ENCODE results near the gene MEGF11. TPM values are rescaled to one million over a fixed set of nuclear protein-coding genes. Genes with fewer than 3 reads are reported as not detected.

The MEGF11 gene
- total RNA-seq, 2 donors from 2014 or later: not detected

GRCh38 chr15:66291816-66292570 is 38.4 kb upstream of the MEGF11 start:
- ATAC-seq: no peak
- intact Hi-C loops (cut with DNase I): no loop called here
- WGBS, 2 donors: 62 to 74% methylated on average over 6 of the region's 6 CpGs

GRCh38 chr15:66290518-66290917 is 37.0 kb upstream of the MEGF11 start:
- Histone ChIP-seq H3K4me3 (no peak overlapping the region), H3K27ac (no peak overlapping the region), H3K36me3 (replicated peaks in 1 of 2; ENCODE audit: insufficient read depth in 1 of 2, low read depth in 2 of 2) (no peaks in the 10 kb centered on the region), H3K9me3 (no peaks in the 10 kb centered on the region), H3K27me3 (no peaks in the 10 kb centered on the region), H3K4me1 (peaks cover 30% of the 10 kb centered on the region)
- DNase-seq (no peak), ATAC-seq (no peak)
- TF ChIP-seq POLR2A (IDR thresholded peaks at IDR 0.05): no peak
- TF ChIP-seq CTCF (IDR thresholded peaks at IDR 0.05): no peak
- intact Hi-C loops (cut with DNase I): no loop called here

More at GRCh38 chr15:66291816-66292570, 38.4 kb upstream of the MEGF11 start:
- no peaks in the 10 kb centered on the region for H3K27me3 ChIP-seq
- H3K9me3 ChIP-seq: no peaks in the 10 kb centered on the region
- H3K36me3 ChIP-seq (replicated peaks in 1 of 2; ENCODE audit: insufficient read depth in 1 of 2, low read depth in 2 of 2): no peaks in the 10 kb centered on the region
- no peak for TF ChIP-seq POLR2A (IDR thresholded peaks at IDR 0.05)
- no peak for TF ChIP-seq CTCF (IDR thresholded peaks at IDR 0.05)
- DNase-seq: no peak
- peak overlapping the region in 3 of 4 donors; percentile 88 to 94 (median 90) for H3K27ac ChIP-seq
- no peak overlapping the region for H3K4me3 ChIP-seq
- peaks cover 41% of the 10 kb centered on the region for H3K4me1 ChIP-seq

DNA sequence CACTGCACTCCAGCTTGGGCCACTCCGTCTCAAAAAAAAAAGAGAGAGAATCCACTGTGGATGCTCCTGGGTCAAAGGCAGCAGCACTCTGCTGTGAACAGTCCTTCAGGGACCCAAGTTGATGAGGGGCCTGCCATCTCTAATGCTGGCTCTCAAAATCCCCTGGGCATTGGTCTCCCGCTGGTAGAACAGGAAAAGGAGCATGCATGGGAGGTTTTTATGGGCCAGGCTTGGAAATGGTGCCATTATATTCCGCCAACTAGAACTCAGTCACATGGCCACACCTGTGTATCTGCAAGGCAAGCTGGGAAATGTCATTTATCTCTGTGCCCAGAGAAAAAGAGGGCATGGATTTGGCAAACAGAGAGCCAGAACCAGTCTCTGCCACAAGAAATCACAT is 36.5 kb upstream of the MEGF11 start:
- ATAC-seq (no peak), DNase-seq (no peak)
- Histone ChIP-seq H3K36me3 (replicated peaks in 1 of 2; ENCODE audit: insufficient read depth in 1 of 2, low read depth in 2 of 2) (no peaks in the 10 kb centered on the region), H3K27ac (no peak overlapping the region), H3K27me3 (no peaks in the 10 kb centered on the region), H3K4me3 (no peak overlapping the region), H3K4me1 (peaks cover 25% of the 10 kb centered on the region), H3K9me3 (no peaks in the 10 kb centered on the region)
- 94 to 98% methylated on average over 3 of the region's 3 CpGs for WGBS, 2 donors
- intact Hi-C loops (cut with DNase I): no loop called here
- TF ChIP-seq POLR2A (IDR thresholded peaks at IDR 0.05) (no peak), CTCF (IDR thresholded peaks at IDR 0.05) (no peak)

DNA sequence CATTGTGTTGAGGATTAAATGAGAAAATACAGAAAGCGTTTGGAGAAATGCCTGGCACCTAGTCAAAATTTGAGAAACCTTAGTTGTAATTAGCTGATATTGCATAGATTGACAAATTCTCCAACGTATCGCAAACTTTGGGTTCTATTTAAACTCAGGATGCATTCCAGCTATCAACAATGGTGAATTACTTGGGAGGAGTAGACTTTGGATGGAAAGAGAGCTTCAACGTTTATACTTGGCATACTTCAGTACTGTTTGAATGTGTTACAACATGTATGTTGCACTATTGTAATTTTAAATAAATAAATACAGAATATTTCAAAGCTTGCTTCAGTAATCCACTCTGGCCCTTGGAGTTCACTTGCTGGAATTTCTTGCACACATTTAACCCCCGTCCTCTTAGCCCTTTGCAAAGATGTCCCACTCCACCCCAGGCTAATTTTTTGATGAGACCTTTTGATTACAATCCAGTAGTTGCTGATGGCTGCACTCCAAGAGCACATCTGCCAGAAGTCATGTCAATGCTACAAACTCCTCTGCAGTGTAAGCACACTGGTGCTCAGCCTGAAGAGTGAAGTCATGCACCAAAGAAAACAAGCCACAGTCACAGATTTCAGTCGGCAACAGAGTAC is 35.1 kb upstream of the MEGF11 start:
- Histone ChIP-seq H3K27ac (no peak overlapping the region), H3K4me3 (no peak overlapping the region), H3K4me1 (peaks cover 13% of the 10 kb centered on the region), H3K27me3 (no peaks in the 10 kb centered on the region), H3K9me3 (no peaks in the 10 kb centered on the region), H3K36me3 (replicated peaks in 1 of 2; ENCODE audit: insufficient read depth in 1 of 2, low read depth in 2 of 2) (no peaks in the 10 kb centered on the region)
- ATAC-seq (no peak), DNase-seq (no peak)
- intact Hi-C loops (cut with DNase I): no loop called here
- 70 to 71% methylated on average over 6 of the region's 6 CpGs for WGBS, 2 donors
- TF ChIP-seq POLR2A (IDR thresholded peaks at IDR 0.05) (no peak), CTCF (IDR thresholded peaks at IDR 0.05) (no peak)

- DNase-seq (no peak), ATAC-seq (no peak)
- intact Hi-C loops (cut with DNase I): no loop called here
- Histone ChIP-seq H3K4me3 (no peak overlapping the region), H3K9me3 (no peaks in the 10 kb centered on the region), H3K36me3 (replicated peaks in 1 of 2; ENCODE audit: insufficient read depth in 1 of 2, low read depth in 2 of 2) (no peaks in the 10 kb centered on the region), H3K27me3 (no peaks in the 10 kb centered on the region), H3K4me1 (peaks cover 13% of the 10 kb centered on the region), H3K27ac (no peak overlapping the region)
- TF ChIP-seq POLR2A (IDR thresholded peaks at IDR 0.05) (no peak), CTCF (IDR thresholded peaks at IDR 0.05) (no peak)
These were observed 34.5 kb upstream of the MEGF11 start for GRCh38 chr15:66288093-66288492.
